ENCODE results near the gene IKZF2.
"Not testable (repeated sequence)": the region's sequence is repeated elsewhere in the genome, so short reads cannot be mapped to it uniquely, and the experiment has no call there.

The IKZF2 gene

GRCh38 chr2:213022987-213023386, 128.4 kb downstream of the IKZF2 start:
- DNase-seq: no peak

GRCh38 chr2:213021971-213022899, 129.2 kb downstream of the IKZF2 start:
- no peak for DNase-seq

- DNase-seq: not testable (repeated sequence)
Observed at GRCh38 chr2:213020913-213021312, 130.5 kb downstream of the IKZF2 start.

GRCh38 chr2:213020268-213020667, 131.1 kb downstream of the IKZF2 start:
- no peak for DNase-seq

GRCh38 chr2:213019368-213019767, 132.0 kb downstream of the IKZF2 start:
- no peak for DNase-seq

GRCh38 chr2:213018340-213018901, 133.0 kb downstream of the IKZF2 start:
- DNase-seq: no peak

- DNase-seq: no peak
Observed at GRCh38 chr2:213017404-213017803, 134.0 kb downstream of the IKZF2 start.

GRCh38 chr2:213016984-213017351, 134.4 kb downstream of the IKZF2 start:
- no peak for DNase-seq

GRCh38 chr2:213016166-213016983, 135.0 kb downstream of the IKZF2 start:
- no peak for DNase-seq

- DNase-seq: no peak
Observed at GRCh38 chr2:213015387-213016165, 135.8 kb downstream of the IKZF2 start.

- no peak for DNase-seq
Observed at GRCh38 chr2:213013979-213014378, 137.4 kb downstream of the IKZF2 start.

- DNase-seq: no peak
Observed at GRCh38 chr2:213011505-213011904, 139.9 kb downstream of the IKZF2 start.

GRCh38 chr2:213010106-213010779, 141.2 kb downstream of the IKZF2 start:
- no peak for DNase-seq

- no peak for DNase-seq
Observed at GRCh38 chr2:213007290-213007838, 144.0 kb downstream of the IKZF2 start.

- DNase-seq: no peak
Observed at GRCh38 chr2:213004197-213004821, 147.1 kb downstream of the IKZF2 start.

GRCh38 chr2:213002383-213002782, 149.0 kb downstream of the IKZF2 start:
- no peak for DNase-seq

GRCh38 chr2:213001297-213001910, 150.0 kb downstream of the IKZF2 start:
- DNase-seq: no peak

GRCh38 chr2:212998626-212999359, 152.6 kb downstream of the IKZF2 start:
- no peak for DNase-seq

- DNase-seq: no peak
Observed at GRCh38 chr2:212997526-212998020, 153.8 kb downstream of the IKZF2 start.

- DNase-seq: no peak
Observed at GRCh38 chr2:212995920-212996319, 155.5 kb downstream of the IKZF2 start.
